GM12878 (cell line): ENCODE measurements around the gene HABP2. TPM values are rescaled to one million over a fixed set of nuclear protein-coding genes. Genes with fewer than 3 reads are reported as not detected.

ENCODE experiments used
- ATAC-seq: fragments of 200-7000 bp; cut with Tn5 transposase; 3 replicates; pipeline ENCODE4 v1.9.1; 2020; ENCODE audit warnings: mild to moderate bottlenecking, moderate library complexity
- BruUV-seq: library from RNA; stranded (reverse); fragments of 400-500 nt; replicated peaks from 2 replicates; lab custom pipeline; 2021; lab: Mats Ljungman, UMichigan
- CTCF ChIA-PET: fragments of 300-600 bp; sonication (Branson Sonifier 250); formaldehyde crosslinking; extraction: SDS; loops from one replicate; lab custom pipeline; 2021; ENCODE audit warnings: inconsistent platforms; lab: Yijun Ruan, JAX
- POLR2A ChIA-PET: fragments of 350-600 bp; formaldehyde crosslinking; extraction: SDS; loops from one replicate; lab custom pipeline; 2021; ENCODE audit warnings: inconsistent platforms; lab: Charles Lee
- RAD21 ChIA-PET: fragments of 300-600 bp; sonication (Branson Sonifier 250); formaldehyde crosslinking; loops from one replicate; lab custom pipeline; 2023; ENCODE audit warnings: antibody characterized with exemption; ENCODE audit not compliant: unreplicated experiment; lab: Charles Lee
- SMC1A ChIA-PET: fragments of 300-600 bp; sonication (Branson Sonifier 250); formaldehyde crosslinking; loops from one replicate; lab custom pipeline; 2023; ENCODE audit not compliant: unreplicated experiment, uncharacterized antibody; lab: Charles Lee
- DNase-seq: peaks from one replicate; pipeline ENCODE4 v3.0.0-alpha.2; 2011; ENCODE audit warnings: low read depth, low spot score
- FAIRE-seq: peaks from 3 replicates; lab custom pipeline; 2011; peaks lifted over from hg19 to GRCh38; lab: Jason Lieb, UNC
- H2AFZ ChIP-seq: 2 replicates; pipeline ENCODE4 v1.6.0; 2011; ENCODE audit warnings: low read depth, low read length, control low read depth; ENCODE audit not compliant: control insufficient read depth
- H3K27ac ChIP-seq: 2 replicates; pipeline ENCODE4 v1.5.1; 2011; ENCODE audit warnings: control low read depth; ENCODE audit not compliant: control insufficient read depth, insufficient read depth
- H3K27me3 ChIP-seq, 2 experiments: replicated peaks in 1 of 2; 2 replicates each; pipeline versions ENCODE4 v1.6.0 to v1.6.1; 2011; ENCODE audit warnings: low read length in 1 of 2; ENCODE audit not compliant: control insufficient read depth in 2 of 2, insufficient read depth in 2 of 2
- H3K36me3 ChIP-seq, 2 experiments: 2 replicates each; pipeline ENCODE4 v1.5.1; 2011; ENCODE audit warnings: low read length in 1 of 2; ENCODE audit not compliant: control insufficient read depth in 2 of 2, insufficient read depth in 2 of 2
- H3K4me1 ChIP-seq: 2 replicates; pipeline ENCODE4 v1.6.1; 2011; ENCODE audit warnings: mild to moderate bottlenecking, low read length, moderate library complexity, mixed read lengths; ENCODE audit not compliant: control insufficient read depth, insufficient read depth
- H3K4me2 ChIP-seq: 2 replicates; pipeline ENCODE4 v1.6.0; 2011; ENCODE audit warnings: control low read depth; ENCODE audit not compliant: control insufficient read depth, insufficient read depth
- H3K4me3 ChIP-seq: fragments of 200-600 bp; sonication (generic); 2 replicates; pipeline ENCODE4 v1.5.1; 2016
- H3K79me2 ChIP-seq: 2 replicates; pipeline ENCODE4 v1.6.0; 2011; ENCODE audit warnings: low read length; ENCODE audit not compliant: control insufficient read depth, insufficient read depth
- H3K9ac ChIP-seq: 2 replicates; pipeline ENCODE4 v1.8.0; 2011; ENCODE audit warnings: low read length, control low read depth, mixed read lengths; ENCODE audit not compliant: control insufficient read depth, insufficient read depth
- H3K9me3 ChIP-seq: replicated peaks from 3 replicates; pipeline ENCODE4 v1.5.1; 2011; ENCODE audit warnings: mild to moderate bottlenecking, low read length; ENCODE audit not compliant: control insufficient read depth, insufficient read depth
- H4K20me1 ChIP-seq: 2 replicates; pipeline ENCODE4 v1.6.0; 2011; ENCODE audit not compliant: control insufficient read depth, insufficient read depth
- ATF2 ChIP-seq: IDR thresholded peaks from 2 replicates; pipeline ENCODE4 v1.6.1; 2012; ENCODE audit warnings: low read length, inconsistent platforms
- BACH1 ChIP-seq: fragments of 450-650 bp; IDR thresholded peaks from 2 replicates; pipeline ENCODE4 v1.6.1; 2017; ENCODE audit warnings: mild to moderate bottlenecking, borderline replicate concordance
- CREM ChIP-seq: IDR thresholded peaks from 2 replicates; pipeline ENCODE4 v1.6.1; 2014; ENCODE audit warnings: antibody characterized with exemption, low read depth
- NR2C2 ChIP-seq: IDR thresholded peaks from 2 replicates; pipeline ENCODE4 v1.6.1; 2011; ENCODE audit warnings: borderline replicate concordance, low read depth; ENCODE audit not compliant: control insufficient read depth, insufficient read length
- POLR2AphosphoS2 ChIP-seq: IDR thresholded peaks from 2 replicates; pipeline ENCODE4 v1.6.1; 2011; ENCODE audit warnings: low read depth, mild to moderate bottlenecking, low read length, improper control_type of control experiment, moderate library complexity
- RUNX3 ChIP-seq: IDR thresholded peaks from 2 replicates; pipeline ENCODE4 v1.6.1; 2012; ENCODE audit warnings: low read length, inconsistent platforms
- SRF ChIP-seq, 2 experiments: IDR thresholded peaks; 2 replicates each; pipeline ENCODE4 v1.6.1; 2011; ENCODE audit warnings: low read depth in 2 of 2, low read length in 2 of 2, mild to moderate bottlenecking in 1 of 2, moderate library complexity in 1 of 2
- STAT3 ChIP-seq: IDR thresholded peaks from 2 replicates; pipeline ENCODE4 v1.6.1; 2011; ENCODE audit warnings: low read depth, low read length, improper control_type of control experiment
- ZNF384 ChIP-seq: IDR thresholded peaks from 2 replicates; pipeline ENCODE4 v1.6.1; 2012; ENCODE audit warnings: low read depth, mild to moderate bottlenecking, low read length, improper control_type of control experiment, borderline replicate concordance
- WGBS: methylation state at CpG from one replicate; pipeline ENCODE4 v1.1.6; 2016; ENCODE audit warnings: low lambda C conversion rate; ENCODE audit not compliant: insufficient replicate concordance, insufficient coverage; ENCODE audit errors: missing lambda C conversion rate; 5-methylcytosine and 5-hydroxymethylcytosine counted together
- in situ Hi-C: fragments of 300-500 bp; cut with MboI; formaldehyde crosslinking; loops from 9 replicates; pipeline ENCODE4 v1.14.3; 2018; ENCODE audit warnings: mixed read lengths
- intact Hi-C: fragments of 100-400 bp; cut with micrococcal nuclease; formaldehyde crosslinking; loops from one replicate; pipeline ENCODE4 v1.14.2; 2022; ENCODE audit not compliant: unreplicated experiment
- polyA plus RNA-seq, 11 experiments: library from polyadenylated mRNA; depleted of rRNA in 4 of 11; unstranded in 6 of 11; stranded (reverse) in 5 of 11; fragments of >200 nt; fragmentation: Nextera tagmentation in 4 of 11; fragmentation: Illumina TruSeq in 1 of 11; extraction: Ambion mirVana in 4 of 11; extraction: Trizol in 1 of 11; gene quantifications; 1 replicate in 1 of 11; 2 replicates in 10 of 11; pipeline versions ENCODE4 v1.2.1 to v1.2.3, GENCODE V29; 2011 to 2016; ENCODE audit warnings: inconsistent platforms in 2 of 11, missing spikeins in 2 of 11, low read depth in 1 of 11
- total RNA-seq, 4 experiments: library from RNA; depleted of rRNA in 3 of 4; stranded (reverse); fragments of >200 nt in 3 of 4; fragmentation: Illumina TruSeq in 1 of 4; extraction: Trizol in 1 of 4; gene quantifications; 2 replicates each; pipeline versions ENCODE4 v1.2.1 to v1.2.3, GENCODE V29; 2013 to 2021
- TF ChIP-seq, protein P1 (sequence below): IDR thresholded peaks from 2 replicates; pipeline ENCODE4 v1.6.1; 2012; ENCODE audit warnings: mild to moderate bottlenecking, low read depth, low read length

Gene HABP2
- total and polyA plus RNA-seq, 10 of the 15 experiments (the other 5 are each of a cell fraction or from before 2014, with no cell fraction given) = 0.13 TPM; not detected in 9

GRCh38 chr10:113585949-113586348 is 33.1 kb downstream of the HABP2 start (continued):
- TF ChIP-seq ATF2 (no peak), BACH1 (peak; percentile 44; the same call in 1 of the 2 replicates), CREM (no peak), STAT3 (no peak), RUNX3 (peak; percentile 13; the same call in 1 of the 2 replicates), ZNF384 (no peak)

DNA sequence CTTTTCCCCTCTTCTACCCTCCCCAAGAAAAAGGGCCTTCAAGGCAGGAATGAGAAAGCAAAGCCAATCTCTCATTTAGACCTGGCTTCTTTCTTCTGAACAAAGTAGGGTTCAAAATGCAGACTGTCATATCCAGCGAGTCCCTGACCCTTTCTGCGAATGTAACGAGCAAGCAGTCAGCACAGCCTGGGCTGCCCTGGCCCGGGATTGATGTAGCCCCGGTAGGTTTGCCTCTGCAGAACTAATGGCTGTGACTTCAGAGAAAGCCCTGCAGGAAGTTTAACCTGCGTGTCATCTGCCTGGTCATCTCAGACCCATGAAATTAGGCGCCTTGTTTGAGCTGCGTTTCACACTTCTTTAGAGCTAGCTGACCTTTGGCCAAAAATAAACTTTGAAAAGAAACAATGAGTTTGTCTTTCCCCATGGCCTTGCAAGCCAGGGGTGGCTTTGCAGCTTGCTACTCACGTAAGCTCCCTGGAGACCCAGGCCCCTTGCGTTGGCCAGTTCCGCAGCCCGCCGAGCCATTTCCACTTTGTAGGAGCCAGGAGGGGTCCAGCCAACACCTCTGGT is 36.4 kb downstream of the HABP2 start:
- BruUV-seq = no TSS peak
- FAIRE-seq = no peak
- SMC1A ChIA-PET = no interaction called here

More for the DNA sequence above, 36.4 kb downstream of the HABP2 start:
- TF ChIP-seq NR2C2 (no peak), POLR2AphosphoS2 (no peak), SRF (IDR thresholded peaks at IDR 0.05; ENCODE audit: low read depth in 2 of 2, low read length in 2 of 2) (no peak)
- TF ChIP-seq, protein P1, sequence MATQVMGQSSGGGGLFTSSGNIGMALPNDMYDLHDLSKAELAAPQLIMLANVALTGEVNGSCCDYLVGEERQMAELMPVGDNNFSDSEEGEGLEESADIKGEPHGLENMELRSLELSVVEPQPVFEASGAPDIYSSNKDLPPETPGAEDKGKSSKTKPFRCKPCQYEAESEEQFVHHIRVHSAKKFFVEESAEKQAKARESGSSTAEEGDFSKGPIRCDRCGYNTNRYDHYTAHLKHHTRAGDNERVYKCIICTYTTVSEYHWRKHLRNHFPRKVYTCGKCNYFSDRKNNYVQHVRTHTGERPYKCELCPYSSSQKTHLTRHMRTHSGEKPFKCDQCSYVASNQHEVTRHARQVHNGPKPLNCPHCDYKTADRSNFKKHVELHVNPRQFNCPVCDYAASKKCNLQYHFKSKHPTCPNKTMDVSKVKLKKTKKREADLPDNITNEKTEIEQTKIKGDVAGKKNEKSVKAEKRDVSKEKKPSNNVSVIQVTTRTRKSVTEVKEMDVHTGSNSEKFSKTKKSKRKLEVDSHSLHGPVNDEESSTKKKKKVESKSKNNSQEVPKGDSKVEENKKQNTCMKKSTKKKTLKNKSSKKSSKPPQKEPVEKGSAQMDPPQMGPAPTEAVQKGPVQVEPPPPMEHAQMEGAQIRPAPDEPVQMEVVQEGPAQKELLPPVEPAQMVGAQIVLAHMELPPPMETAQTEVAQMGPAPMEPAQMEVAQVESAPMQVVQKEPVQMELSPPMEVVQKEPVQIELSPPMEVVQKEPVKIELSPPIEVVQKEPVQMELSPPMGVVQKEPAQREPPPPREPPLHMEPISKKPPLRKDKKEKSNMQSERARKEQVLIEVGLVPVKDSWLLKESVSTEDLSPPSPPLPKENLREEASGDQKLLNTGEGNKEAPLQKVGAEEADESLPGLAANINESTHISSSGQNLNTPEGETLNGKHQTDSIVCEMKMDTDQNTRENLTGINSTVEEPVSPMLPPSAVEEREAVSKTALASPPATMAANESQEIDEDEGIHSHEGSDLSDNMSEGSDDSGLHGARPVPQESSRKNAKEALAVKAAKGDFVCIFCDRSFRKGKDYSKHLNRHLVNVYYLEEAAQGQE = no peak
- Histone ChIP-seq H3K79me2 (no peaks in the 10 kb centered on the region), H3K9me3 (no peaks in the 10 kb centered on the region), H3K9ac (no peak overlapping the region), H4K20me1 (no peaks in the 10 kb centered on the region), H3K4me3 (no peak overlapping the region), H3K27me3 (peaks cover 0 to 3% of the 10 kb centered on the region in 2 experiments; a peak in 2 of 4 replicates), H2AFZ (no peak overlapping the region), H3K4me1 (no peaks in the 10 kb centered on the region), H3K36me3 (no peaks in the 10 kb centered on the region), H3K4me2 (no peak overlapping the region), H3K27ac (no peak overlapping the region)
- WGBS = 48% methylated on average over 13 of the region's 13 CpGs
- RAD21 ChIA-PET = no interaction called here
- intact Hi-C loops (no loop called here), in situ Hi-C loops (no loop called here)
- no peak for DNase-seq
- ATAC-seq = no peak
- CTCF ChIA-PET = no interaction called here
- POLR2A ChIA-PET = no interaction called here
